Activated CD4-positive, alpha-beta memory T cell treated with anti-CD3 and anti-CD28 coated beads for 36 hours (primary cell): Measurements from ENCODE around the gene AFMID. TPM values are rescaled to one million over a fixed set of nuclear protein-coding genes. Genes with fewer than 3 reads are reported as not detected.
A peak's percentile ranks its signal among the peaks of the same experiment; 100 is the strongest.
"Not testable (repeated sequence)": the region's sequence is repeated elsewhere in the genome, so short reads cannot be mapped to it uniquely, and the experiment has no call there.

ENCODE experiments used
- CTCF ChIA-PET: fragments of 350-600 bp; sonication (Branson Sonifier 250); formaldehyde crosslinking; loops from one replicate; lab custom pipeline; 2021; ENCODE audit warnings: antibody characterized with exemption, inconsistent platforms; lab: Charles Lee
- POLR2A ChIA-PET: fragments of 350-600 bp; sonication (Branson Sonifier 250); formaldehyde crosslinking; loops from one replicate; lab custom pipeline; 2021; ENCODE audit warnings: antibody characterized with exemption; lab: Charles Lee
- DNase-seq: peaks from one replicate; pipeline ENCODE4 v3.0.0-alpha.2; 2020
- H3K27ac Mint-ChIP-seq: one replicate; pipeline ENCODE4 v1.8.0; 2021; ENCODE audit warnings: mixed read lengths
- H3K27me3 Mint-ChIP-seq: one replicate; pipeline ENCODE4 v1.8.0; 2021; ENCODE audit warnings: mixed read lengths
- H3K36me3 Mint-ChIP-seq: one replicate; pipeline ENCODE4 v1.8.0; 2021; ENCODE audit warnings: mixed read lengths
- H3K4me1 Mint-ChIP-seq: one replicate; pipeline ENCODE4 v1.8.0; 2021; ENCODE audit warnings: low read depth, mixed read lengths
- H3K4me3 Mint-ChIP-seq: one replicate; pipeline ENCODE4 v1.8.0; 2021; ENCODE audit warnings: mild to moderate bottlenecking, mixed read lengths
- H3K9me3 Mint-ChIP-seq: one replicate; pipeline ENCODE4 v1.8.0; 2021; ENCODE audit warnings: mixed read lengths
- intact Hi-C: fragments of 100-400 bp; cut with micrococcal nuclease; formaldehyde crosslinking; loops from one replicate; pipeline ENCODE4 v1.15.1; 2023
- total RNA-seq, 2 experiments: library from RNA; stranded (reverse); gene quantifications; one replicate each; pipeline ENCODE4 v1.2.3, GENCODE V29; 2021

AFMID gene
- total RNA-seq, 2 experiments from 2014 or later = 16.8 to 19.0 TPM

- POLR2A ChIA-PET = no interaction called here
- H3K4me1 Mint-ChIP-seq = peaks cover 7% of the 10 kb centered on the region
- CTCF ChIA-PET = interaction anchor here (0.7 to 3.9 kb wide), 2 partner anchors 23 to 142 kb away, joined by 3 to 25 read pairs; no protein-coding TSS in a partner anchor
- no peak for DNase-seq
- peaks cover 18% of the 10 kb centered on the region for H3K36me3 Mint-ChIP-seq
- H3K27me3 Mint-ChIP-seq = peaks cover 18% of the 10 kb centered on the region
- H3K27ac Mint-ChIP-seq = no peak overlapping the region
- intact Hi-C loops = no loop called here
- H3K4me3 Mint-ChIP-seq = no peak overlapping the region
- H3K9me3 Mint-ChIP-seq = no peaks in the 10 kb centered on the region
These were observed 40.3 kb downstream of the AFMID start for GRCh38 chr17:78227455-78227916.

GRCh38 chr17:78228176-78228575, 41.0 kb downstream of the AFMID start:
- H3K27me3 Mint-ChIP-seq = peaks cover 24% of the 10 kb centered on the region
- DNase-seq = no peak
- CTCF ChIA-PET = interaction anchor here (3.9 kb wide), 1 partner anchor 22 kb away, joined by 25 read pairs; no protein-coding TSS in a partner anchor
- H3K4me1 Mint-ChIP-seq = peaks cover 13% of the 10 kb centered on the region
- no peak overlapping the region for H3K4me3 Mint-ChIP-seq
- no peaks in the 10 kb centered on the region for H3K9me3 Mint-ChIP-seq
- POLR2A ChIA-PET = no interaction called here
- H3K36me3 Mint-ChIP-seq = peaks cover 16% of the 10 kb centered on the region
- intact Hi-C loops = no loop called here
- H3K27ac Mint-ChIP-seq = no peak overlapping the region

- H3K4me1 Mint-ChIP-seq = peaks cover 13% of the 10 kb centered on the region
- CTCF ChIA-PET = no interaction called here
- DNase-seq = no peak
- H3K27ac Mint-ChIP-seq = no peak overlapping the region
- intact Hi-C loops = no loop called here
- peaks cover 24% of the 10 kb centered on the region for H3K27me3 Mint-ChIP-seq
- no peak overlapping the region for H3K4me3 Mint-ChIP-seq
- H3K9me3 Mint-ChIP-seq = no peaks in the 10 kb centered on the region
- H3K36me3 Mint-ChIP-seq = no peaks in the 10 kb centered on the region
- POLR2A ChIA-PET = no interaction called here
These were observed 43.2 kb downstream of the AFMID start for GRCh38 chr17:78230252-78230962.

GRCh38 chr17:78230996-78231935, 44.1 kb downstream of the AFMID start, which contains the start of gene TMEM235:
Gene TMEM235 (plus strand): TSS chr17:78231631. CDS start chr17:78232024, 393 bp downstream.
- ChIA-PET POLR2A (no interaction called here), CTCF (interaction anchor here (1.4 kb wide), 1 partner anchor 20 kb away, joined by 5 read pairs; no protein-coding TSS in a partner anchor)
- Mint-ChIP-seq H3K27me3 (peaks cover 24% of the 10 kb centered on the region), H3K9me3 (no peaks in the 10 kb centered on the region), H3K36me3 (no peaks in the 10 kb centered on the region), H3K4me1 (peaks cover 13% of the 10 kb centered on the region), H3K4me3 (no peak within 1 kb of the TSS), H3K27ac (no peak within 1 kb of the TSS)
- intact Hi-C loops = no loop called here
- no peak for DNase-seq

- H3K27ac Mint-ChIP-seq = no peak overlapping the region
- no peak overlapping the region for H3K4me3 Mint-ChIP-seq
- ChIA-PET POLR2A (no interaction called here), CTCF (interaction anchor here (1.4 kb wide), 1 partner anchor 19 kb away, joined by 5 read pairs; no protein-coding TSS in a partner anchor)
- no peaks in the 10 kb centered on the region for H3K36me3 Mint-ChIP-seq
- H3K27me3 Mint-ChIP-seq = peaks cover 24% of the 10 kb centered on the region
- peaks cover 9% of the 10 kb centered on the region for H3K4me1 Mint-ChIP-seq
- H3K9me3 Mint-ChIP-seq = no peaks in the 10 kb centered on the region
- DNase-seq = peak; percentile 50
- intact Hi-C loops = no loop called here
These were observed 45.1 kb downstream of the AFMID start for GRCh38 chr17:78231991-78232858.

GRCh38 chr17:78232859-78233173, 45.7 kb downstream of the AFMID start:
- Mint-ChIP-seq H3K4me1 (peaks cover 9% of the 10 kb centered on the region), H3K27me3 (peaks cover 22% of the 10 kb centered on the region), H3K9me3 (no peaks in the 10 kb centered on the region), H3K4me3 (no peak overlapping the region), H3K36me3 (no peaks in the 10 kb centered on the region), H3K27ac (no peak overlapping the region)
- intact Hi-C loops = no loop called here
- CTCF ChIA-PET = interaction anchor here (1.4 kb wide), 1 partner anchor 18 kb away, joined by 5 read pairs; no protein-coding TSS in a partner anchor
- POLR2A ChIA-PET = no interaction called here
- DNase-seq = no peak

- peaks cover 20% of the 10 kb centered on the region for H3K27me3 Mint-ChIP-seq
- no peaks in the 10 kb centered on the region for H3K36me3 Mint-ChIP-seq
- intact Hi-C loops = no loop called here
- ChIA-PET POLR2A (no interaction called here), CTCF (no interaction called here)
- no peak for DNase-seq
- H3K4me1 Mint-ChIP-seq = peaks cover 9% of the 10 kb centered on the region
- H3K27ac Mint-ChIP-seq = no peak overlapping the region
- no peaks in the 10 kb centered on the region for H3K9me3 Mint-ChIP-seq
- H3K4me3 Mint-ChIP-seq = no peak overlapping the region
These were observed 46.5 kb downstream of the AFMID start for GRCh38 chr17:78233678-78234077.

- Mint-ChIP-seq H3K4me1 (peaks cover 9% of the 10 kb centered on the region), H3K27ac (no peak overlapping the region), H3K27me3 (peaks cover 20% of the 10 kb centered on the region), H3K9me3 (no peaks in the 10 kb centered on the region), H3K36me3 (no peaks in the 10 kb centered on the region), H3K4me3 (no peak overlapping the region)
- CTCF ChIA-PET = interaction anchor here (0.8 to 0.9 kb wide), 2 partner anchors 17 to 136 kb away, joined by 3 to 4 read pairs; no protein-coding TSS in a partner anchor
- POLR2A ChIA-PET = no interaction called here
- intact Hi-C loops = no loop called here
- no peak for DNase-seq
These were observed 47.2 kb downstream of the AFMID start for GRCh38 chr17:78234261-78234865.

- ChIA-PET CTCF (interaction anchor here (0.8 to 0.9 kb wide), 2 partner anchors 17 to 136 kb away, joined by 3 to 4 read pairs; no protein-coding TSS in a partner anchor), POLR2A (interaction anchor here (1.0 kb wide), 1 partner anchor 12 kb away, joined by 3 read pairs; no protein-coding TSS in a partner anchor)
- H3K27ac Mint-ChIP-seq, H3K9me3 Mint-ChIP-seq, H3K4me1 Mint-ChIP-seq, intact Hi-C loops, H3K4me3 Mint-ChIP-seq, DNase-seq, H3K36me3 Mint-ChIP-seq: not testable (repeated sequence)
- H3K27me3 Mint-ChIP-seq = peaks cover 20% of the 10 kb centered on the region
These were observed 47.9 kb downstream of the AFMID start for GRCh38 chr17:78235022-78235421.

GRCh38 chr17:78235885-78236284, 48.7 kb downstream of the AFMID start:
- H3K36me3 Mint-ChIP-seq = no peaks in the 10 kb centered on the region
- ChIA-PET POLR2A (interaction anchor here (1.0 kb wide), 1 partner anchor 13 kb away, joined by 3 read pairs; no protein-coding TSS in a partner anchor), CTCF (interaction anchor here (1.5 kb wide), 1 partner anchor 15 kb away, joined by 7 read pairs; no protein-coding TSS in a partner anchor)
- no peak overlapping the region for H3K4me3 Mint-ChIP-seq
- intact Hi-C loops = no loop called here
- no peak for DNase-seq
- peaks cover 9% of the 10 kb centered on the region for H3K4me1 Mint-ChIP-seq
- H3K27me3 Mint-ChIP-seq = peaks cover 15% of the 10 kb centered on the region
- H3K9me3 Mint-ChIP-seq = no peaks in the 10 kb centered on the region
- H3K27ac Mint-ChIP-seq = no peak overlapping the region
